NCI-H2196 treated with DMSO at 0.1 percent for 48 hours (cell line): ENCODE data around the gene VAT1.
"Not testable (repeated sequence)": the region's sequence is repeated elsewhere in the genome, so short reads cannot be mapped to it uniquely, and the experiment has no call there.

Experiments used
- DNase-seq: peaks from one replicate; lab custom pipeline; 2025; ENCODE audit not compliant: unreplicated experiment; lab: John Stamatoyannopoulos, UW

Gene VAT1

GRCh38 chr17:43021741-43022512 is at the start of gene VAT1:
Gene VAT1 (minus strand): TSS chr17:43022385. CDS start chr17:43022322, 63 bp downstream.
- no peak for DNase-seq

GRCh38 chr17:43070872-43071271 is 48.7 kb upstream of the VAT1 start:
- DNase-seq: no peak

GRCh38 chr17:43070257-43070656 is 48.1 kb upstream of the VAT1 start:
- no peak for DNase-seq

- no peak for DNase-seq
Observed at GRCh38 chr17:43069368-43069898, 47.2 kb upstream of the VAT1 start.

GRCh38 chr17:43068570-43069367 is 46.6 kb upstream of the VAT1 start:
- no peak for DNase-seq

- DNase-seq: no peak
Observed at GRCh38 chr17:43062984-43063638, 40.9 kb upstream of the VAT1 start.

- no peak for DNase-seq
Observed at GRCh38 chr17:43056051-43056450, 33.9 kb upstream of the VAT1 start.

GRCh38 chr17:43053008-43053407 is 30.8 kb upstream of the VAT1 start:
- DNase-seq: not testable (repeated sequence)

- no peak for DNase-seq
Observed at GRCh38 chr17:43051969-43052368, 29.8 kb upstream of the VAT1 start.

- DNase-seq: no peak
Observed at GRCh38 chr17:43044024-43044423, 21.8 kb upstream of the VAT1 start.

- DNase-seq: no peak
Observed at GRCh38 chr17:43043307-43043706, 21.1 kb upstream of the VAT1 start.

- DNase-seq: no peak
Observed at GRCh38 chr17:43042025-43042628, 19.9 kb upstream of the VAT1 start.

GRCh38 chr17:43040655-43041054 is 18.5 kb upstream of the VAT1 start:
- no peak for DNase-seq

GRCh38 chr17:43039646-43040045 is 17.5 kb upstream of the VAT1 start:
- no peak for DNase-seq

- no peak for DNase-seq
Observed at GRCh38 chr17:43034894-43035293, 12.7 kb upstream of the VAT1 start.

GRCh38 chr17:43033948-43034881 is 12.0 kb upstream of the VAT1 start:
- no peak for DNase-seq

GRCh38 chr17:43031666-43032065 is 9.5 kb upstream of the VAT1 start:
- no peak for DNase-seq

GRCh38 chr17:43030137-43030767 is 8.1 kb upstream of the VAT1 start:
- DNase-seq: no peak

GRCh38 chr17:43028221-43028861 is 6.2 kb upstream of the VAT1 start:
- no peak for DNase-seq
